Cardiac fibroblast (primary cell): ENCODE data around the gene UNC5A.
A peak's percentile ranks its signal among the peaks of the same experiment; 100 is the strongest.

ENCODE experiments used
- DNase-seq, 2 donors: peaks; one replicate each; pipeline versions ENCODE4 v3.0.0 to v3.0.0-alpha.2; 2010; ENCODE audit warnings: low read depth in 2 of 2
- H3K4me3 ChIP-seq, 2 donors: replicated peaks in 1 of 2; 1 replicate in 1 of 2; 2 replicates in 1 of 2; pipeline ENCODE4 v1.5.1; 2011; ENCODE audit warnings: low read depth in 2 of 2, low read length in 2 of 2, mild to moderate bottlenecking in 2 of 2, moderate library complexity in 1 of 2
- TF ChIP-seq, protein P1 (sequence below): IDR thresholded peaks from one replicate; pipeline ENCODE4 v1.5.1; 2011; ENCODE audit warnings: low read depth, mild to moderate bottlenecking, low read length, inconsistent platforms

Gene UNC5A

DNA sequence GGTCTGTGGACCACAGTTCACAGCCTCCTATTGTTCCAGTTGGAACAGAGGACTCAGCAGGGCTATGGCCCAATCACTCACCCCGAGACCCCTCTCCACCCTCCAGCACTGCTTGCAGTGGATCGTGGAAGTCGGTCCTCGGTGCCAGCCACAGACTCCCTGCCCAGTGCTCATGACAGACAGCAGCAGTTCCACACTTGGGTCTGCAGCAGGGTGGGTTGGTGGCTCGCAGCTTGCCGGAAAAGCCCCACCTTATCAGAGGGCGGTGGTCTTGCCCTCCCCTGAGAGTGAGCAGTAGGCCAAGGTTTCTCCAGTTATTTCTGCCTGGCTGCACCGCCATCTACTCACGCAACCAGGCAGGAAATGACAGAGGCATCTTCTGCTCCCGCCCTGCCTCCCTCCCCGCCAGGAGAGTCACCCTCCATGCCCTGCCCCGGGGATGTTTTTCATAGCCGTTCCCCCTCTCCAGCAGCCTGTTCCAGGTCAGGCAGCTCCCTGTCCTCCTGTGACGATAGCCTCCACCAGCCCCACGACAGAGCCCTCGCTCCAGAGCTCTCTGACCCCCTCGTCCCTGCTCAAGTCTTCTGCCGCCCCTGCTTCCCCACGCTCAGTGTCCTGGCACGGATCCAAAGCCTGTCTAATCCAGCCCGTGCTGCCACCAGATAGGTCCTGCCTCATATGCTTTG, 34.5 kb downstream of the UNC5A start:
- no peak overlapping the region for H3K4me3 ChIP-seq
- peak; percentile 11 to 43 for DNase-seq
- TF ChIP-seq, protein P1, sequence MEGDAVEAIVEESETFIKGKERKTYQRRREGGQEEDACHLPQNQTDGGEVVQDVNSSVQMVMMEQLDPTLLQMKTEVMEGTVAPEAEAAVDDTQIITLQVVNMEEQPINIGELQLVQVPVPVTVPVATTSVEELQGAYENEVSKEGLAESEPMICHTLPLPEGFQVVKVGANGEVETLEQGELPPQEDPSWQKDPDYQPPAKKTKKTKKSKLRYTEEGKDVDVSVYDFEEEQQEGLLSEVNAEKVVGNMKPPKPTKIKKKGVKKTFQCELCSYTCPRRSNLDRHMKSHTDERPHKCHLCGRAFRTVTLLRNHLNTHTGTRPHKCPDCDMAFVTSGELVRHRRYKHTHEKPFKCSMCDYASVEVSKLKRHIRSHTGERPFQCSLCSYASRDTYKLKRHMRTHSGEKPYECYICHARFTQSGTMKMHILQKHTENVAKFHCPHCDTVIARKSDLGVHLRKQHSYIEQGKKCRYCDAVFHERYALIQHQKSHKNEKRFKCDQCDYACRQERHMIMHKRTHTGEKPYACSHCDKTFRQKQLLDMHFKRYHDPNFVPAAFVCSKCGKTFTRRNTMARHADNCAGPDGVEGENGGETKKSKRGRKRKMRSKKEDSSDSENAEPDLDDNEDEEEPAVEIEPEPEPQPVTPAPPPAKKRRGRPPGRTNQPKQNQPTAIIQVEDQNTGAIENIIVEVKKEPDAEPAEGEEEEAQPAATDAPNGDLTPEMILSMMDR: no peak

- no peak for DNase-seq
- TF ChIP-seq, protein P1: no peak
- H3K4me3 ChIP-seq: no peak overlapping the region
Measured at GRCh38 chr5:176845392-176845713, 35.0 kb downstream of the UNC5A start.

DNA sequence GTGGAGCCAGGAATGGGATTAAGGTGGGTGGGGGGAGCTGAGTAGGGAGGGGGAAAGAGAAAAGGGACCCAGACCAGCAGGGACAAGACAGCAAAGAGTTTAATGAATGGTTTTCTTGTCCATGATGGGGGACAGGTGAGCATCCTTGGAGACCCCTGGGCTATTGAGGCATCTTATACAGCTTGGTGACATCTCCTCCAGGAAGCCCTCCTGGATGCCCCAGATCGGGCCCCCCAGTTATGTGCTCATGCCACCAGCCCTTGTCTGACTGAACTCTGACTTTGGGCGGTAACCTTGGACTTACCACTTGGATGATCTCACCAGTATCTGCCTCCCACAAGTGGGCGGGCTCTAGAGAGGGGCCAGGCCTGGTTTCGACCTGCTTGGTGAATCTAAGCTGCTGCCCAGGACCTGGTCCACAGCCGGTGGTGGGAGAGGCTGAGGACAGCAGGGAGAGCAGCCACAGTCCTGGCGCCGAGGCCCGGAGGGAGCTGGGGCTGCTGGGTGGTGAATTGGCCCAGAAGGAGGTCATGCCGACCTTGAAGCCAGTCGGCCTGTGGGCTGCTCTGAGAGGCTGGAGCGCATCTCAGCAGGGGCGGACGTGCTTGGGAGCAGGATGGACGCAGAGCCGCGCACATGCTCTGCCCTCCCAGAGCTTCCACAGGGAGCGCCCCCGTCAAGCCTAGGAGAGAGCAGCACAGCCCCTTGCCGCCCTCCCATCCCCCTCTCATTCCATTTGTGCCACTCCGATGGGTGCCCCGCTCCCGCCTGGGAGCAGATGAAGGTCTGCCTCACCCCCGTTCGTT, 36.2 kb downstream of the UNC5A start:
- TF ChIP-seq, protein P1: no peak
- DNase-seq: peak in 1 of 2 donors; percentile 12

GRCh38 chr5:176847148-176847547, 36.8 kb downstream of the UNC5A start:
- TF ChIP-seq, protein P1: no peak

More for the DNA sequence above, 36.2 kb downstream of the UNC5A start:
- H3K4me3 ChIP-seq: no peak overlapping the region

GRCh38 chr5:176847726-176848290, 37.4 kb downstream of the UNC5A start:
- DNase-seq: no peak
- TF ChIP-seq, protein P1: no peak
- H3K4me3 ChIP-seq: no peak overlapping the region

More at GRCh38 chr5:176847148-176847547, 36.8 kb downstream of the UNC5A start:
- no peak overlapping the region for H3K4me3 ChIP-seq
- DNase-seq: no peak

DNA sequence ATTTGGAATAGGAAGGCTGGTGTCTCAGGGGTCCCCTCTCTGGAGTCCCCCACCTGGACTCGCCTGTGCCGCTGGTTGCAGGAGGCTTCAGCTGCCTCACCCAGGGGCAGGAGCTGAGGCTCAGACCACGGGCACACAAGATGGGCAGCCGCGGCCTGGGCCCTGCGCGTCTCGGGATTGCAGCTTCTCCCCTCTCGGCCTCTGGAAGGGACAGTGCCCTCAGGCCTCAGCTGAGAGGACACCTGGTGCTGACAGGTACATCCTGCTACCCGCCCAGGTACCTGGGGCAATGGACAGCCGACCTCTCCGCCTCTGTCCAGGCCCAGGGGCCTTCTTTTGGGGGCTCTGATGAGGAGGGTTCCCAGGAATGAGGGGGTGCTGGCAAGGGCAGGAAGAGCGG, 38.3 kb downstream of the UNC5A start:
- H3K4me3 ChIP-seq: no peak overlapping the region
- TF ChIP-seq, protein P1: no peak
- no peak for DNase-seq
